ENCODE data around the gene NUDT17. TPM values are rescaled to one million over a fixed set of nuclear protein-coding genes. Genes with fewer than 3 reads are reported as not detected.

Gene NUDT17
- total RNA-seq, 2 experiments from 2014 or later = 2.5 to 2.7 TPM

GRCh38 chr1:145857170-145857569 lies 11.7 kb downstream of the NUDT17 start:
- no peak overlapping the region for H3K4me3 Mint-ChIP-seq
- no peak overlapping the region for H3K27ac Mint-ChIP-seq
- no peak for DNase-seq
- ChIA-PET POLR2A (interaction anchor here (0.9 to 6.1 kb wide), 6 partner anchors 10 to 180 kb away, joined by 3 to 71 read pairs (median 18); partner anchors contain the start of genes ANKRD35 and NUDT17), CTCF (interaction anchor here (1.1 to 11.1 kb wide), 4 partner anchors 10 to 175 kb away, joined by 3 to 182 read pairs (median 8); partner anchors contain the start of gene NUDT17)
- H3K9me3 Mint-ChIP-seq = no peaks in the 10 kb centered on the region
- H3K4me1 Mint-ChIP-seq = peaks cover 16% of the 10 kb centered on the region
- no peaks in the 10 kb centered on the region for H3K27me3 Mint-ChIP-seq
- H3K36me3 Mint-ChIP-seq (ENCODE audit: low read depth) = peaks cover 27% of the 10 kb centered on the region

- Mint-ChIP-seq H3K27me3 (peaks cover 6% of the 10 kb centered on the region), H3K9me3 (no peaks in the 10 kb centered on the region), H3K4me3 (peak overlapping the region; percentile 97), H3K4me1 (peaks cover 16% of the 10 kb centered on the region), H3K36me3 (ENCODE audit: low read depth) (peaks cover 24% of the 10 kb centered on the region), H3K27ac (peak overlapping the region; percentile 76)
- peak; percentile 63 for DNase-seq
- ChIA-PET POLR2A (interaction anchor here (0.8 to 6.1 kb wide), 21 partner anchors 11 to 578 kb away, joined by 3 to 71 read pairs (median 8); partner anchors contain the start of genes ANKRD34A, ANKRD35, LIX1L and NUDT17), CTCF (interaction anchor here (0.8 to 11.1 kb wide), 17 partner anchors 12 to 181 kb away, joined by 3 to 182 read pairs (median 5); partner anchors contain the start of genes ANKRD34A, ANKRD35, NUDT17 and PEX11B)
Observed at GRCh38 chr1:145858238-145858900, 12.9 kb downstream of the NUDT17 start.

GRCh38 chr1:145858901-145859490 lies 13.6 kb downstream of the NUDT17 start, which contains the start of gene PIAS3:
PIAS3 (minus strand) TSS chr1:145859081; CDS start chr1:145858990, 91 bp downstream.
- peaks cover 12% of the 10 kb centered on the region for H3K27me3 Mint-ChIP-seq
- H3K27ac Mint-ChIP-seq = peak within 1 kb of the TSS; percentile 76
- H3K9me3 Mint-ChIP-seq = no peaks in the 10 kb centered on the region
- POLR2A ChIA-PET = interaction anchor here (0.8 to 6.1 kb wide), 25 partner anchors 10 to 578 kb away, joined by 3 to 71 read pairs (median 4); partner anchors contain the start of genes ANKRD34A, ANKRD35, LIX1L and NUDT17
- CTCF ChIA-PET = interaction anchor here (0.8 to 11.1 kb wide), 16 partner anchors 12 to 178 kb away, joined by 3 to 182 read pairs (median 6); partner anchors contain the start of genes ANKRD34A, ANKRD35, NUDT17 and PEX11B
- H3K4me1 Mint-ChIP-seq = peaks cover 16% of the 10 kb centered on the region
- DNase-seq = peak; percentile 90
- peak within 1 kb of the TSS; percentile 97 for H3K4me3 Mint-ChIP-seq
- peaks cover 20% of the 10 kb centered on the region for H3K36me3 Mint-ChIP-seq (ENCODE audit: low read depth)

GRCh38 chr1:145859491-145860023 lies 14.1 kb downstream of the NUDT17 start:
- Mint-ChIP-seq H3K4me3 (peak overlapping the region; percentile 97), H3K9me3 (no peaks in the 10 kb centered on the region), H3K27me3 (peaks cover 17% of the 10 kb centered on the region), H3K4me1 (peaks cover 16% of the 10 kb centered on the region), H3K36me3 (ENCODE audit: low read depth) (peaks cover 17% of the 10 kb centered on the region), H3K27ac (peak overlapping the region; percentile 76)
- peak; percentile 78 for DNase-seq
- ChIA-PET POLR2A (interaction anchor here (0.6 to 6.1 kb wide), 25 partner anchors 10 to 578 kb away, joined by 3 to 71 read pairs (median 4); partner anchors contain the start of genes ANKRD34A, ANKRD35, LIX1L and NUDT17), CTCF (interaction anchor here (1.0 to 11.1 kb wide), 14 partner anchors 13 to 178 kb away, joined by 3 to 182 read pairs (median 6); partner anchors contain the start of genes ANKRD34A, ANKRD35, NUDT17 and PEX11B)

GRCh38 chr1:145863282-145864018 lies 18.0 kb downstream of the NUDT17 start:
- Mint-ChIP-seq H3K4me1 (peaks cover 4% of the 10 kb centered on the region), H3K27me3 (peaks cover 33% of the 10 kb centered on the region), H3K4me3 (no peak overlapping the region), H3K9me3 (no peaks in the 10 kb centered on the region), H3K27ac (no peak overlapping the region), H3K36me3 (ENCODE audit: low read depth) (no peaks in the 10 kb centered on the region)
- no peak for DNase-seq
- ChIA-PET CTCF (interaction anchor here (11.1 kb wide), 1 partner anchor 17 kb away, joined by 182 read pairs; the partner anchor contains the start of gene NUDT17), POLR2A (interaction anchor here (0.8 to 1.3 kb wide), 2 partner anchors 16 to 64 kb away, joined by 3 to 4 read pairs; partner anchors contain the start of gene RBM8A)

GRCh38 chr1:145868232-145868631 lies 22.8 kb downstream of the NUDT17 start:
- Mint-ChIP-seq H3K4me3 (no peak overlapping the region), H3K4me1 (peaks cover 17% of the 10 kb centered on the region), H3K27me3 (peaks cover 48% of the 10 kb centered on the region), H3K9me3 (no peaks in the 10 kb centered on the region), H3K36me3 (ENCODE audit: low read depth) (no peaks in the 10 kb centered on the region), H3K27ac (no peak overlapping the region)
- no peak for DNase-seq
- ChIA-PET CTCF (interaction anchor here (3.1 kb wide), 1 partner anchor 22 kb away, joined by 15 read pairs; the partner anchor contains the start of gene NUDT17), POLR2A (interaction anchor here (1.3 to 1.7 kb wide), 2 partner anchors 23 to 50 kb away, joined by 3 to 5 read pairs; partner anchors contain the start of gene PEX11B)

- Mint-ChIP-seq H3K4me3 (peak overlapping the region; percentile 70), H3K4me1 (peaks cover 19% of the 10 kb centered on the region), H3K27ac (peak overlapping the region; percentile 56), H3K27me3 (peaks cover 48% of the 10 kb centered on the region), H3K36me3 (ENCODE audit: low read depth) (no peaks in the 10 kb centered on the region), H3K9me3 (no peaks in the 10 kb centered on the region)
- peak; percentile 54 for DNase-seq
- ChIA-PET POLR2A (interaction anchor here (0.8 to 3.4 kb wide), 9 partner anchors 11 to 123 kb away, joined by 3 to 21 read pairs (median 6); partner anchors contain the start of genes ANKRD34A, ANKRD35, PEX11B and PIAS3), CTCF (interaction anchor here (0.7 to 2.2 kb wide), 7 partner anchors 10 to 160 kb away, joined by 3 to 14 read pairs (median 5); partner anchors contain the start of genes ANKRD35, NUDT17 and RBM8A)
Observed at GRCh38 chr1:145871994-145872924, 26.8 kb downstream of the NUDT17 start.

- no peak for DNase-seq
- H3K27me3 Mint-ChIP-seq = peaks cover 47% of the 10 kb centered on the region
- peaks cover 24% of the 10 kb centered on the region for H3K4me1 Mint-ChIP-seq
- no peak overlapping the region for H3K4me3 Mint-ChIP-seq
- H3K27ac Mint-ChIP-seq = no peak overlapping the region
- ChIA-PET CTCF (no interaction called here), POLR2A (interaction anchor here (1.1 to 1.6 kb wide), 2 partner anchors 44 to 122 kb away, joined by 3 to 4 read pairs; partner anchors contain the start of genes PEX11B and TXNIP)
- no peaks in the 10 kb centered on the region for H3K36me3 Mint-ChIP-seq (ENCODE audit: low read depth)
- H3K9me3 Mint-ChIP-seq = no peaks in the 10 kb centered on the region
Observed at GRCh38 chr1:145874646-145875045, 29.2 kb downstream of the NUDT17 start.

- no peak for DNase-seq
- H3K9me3 Mint-ChIP-seq = no peaks in the 10 kb centered on the region
- H3K27me3 Mint-ChIP-seq = peaks cover 38% of the 10 kb centered on the region
- H3K4me3 Mint-ChIP-seq = no peak overlapping the region
- H3K36me3 Mint-ChIP-seq (ENCODE audit: low read depth) = no peaks in the 10 kb centered on the region
- H3K4me1 Mint-ChIP-seq = peaks cover 6% of the 10 kb centered on the region
- H3K27ac Mint-ChIP-seq = no peak overlapping the region
- POLR2A ChIA-PET = no interaction called here
- CTCF ChIA-PET = interaction anchor here (10.0 kb wide), 1 partner anchor 32 kb away, joined by 58 read pairs; the partner anchor contains the start of gene NUDT17
Observed at GRCh38 chr1:145877923-145878486, 32.6 kb downstream of the NUDT17 start.

- Mint-ChIP-seq H3K9me3 (no peaks in the 10 kb centered on the region), H3K4me1 (peaks cover 6% of the 10 kb centered on the region), H3K27ac (no peak overlapping the region), H3K36me3 (ENCODE audit: low read depth) (no peaks in the 10 kb centered on the region), H3K27me3 (peaks cover 39% of the 10 kb centered on the region), H3K4me3 (no peak overlapping the region)
- ChIA-PET CTCF (interaction anchor here (2.5 to 10.0 kb wide), 3 partner anchors 13 to 32 kb away, joined by 8 to 58 read pairs (median 12); partner anchors contain the start of genes NUDT17 and PIAS3), POLR2A (interaction anchor here (0.8 to 1.3 kb wide), 2 partner anchors 20 to 32 kb away, joined by 3 read pairs; partner anchors contain the start of gene PIAS3)
- no peak for DNase-seq
Observed at GRCh38 chr1:145878724-145879123, 33.3 kb downstream of the NUDT17 start.

Data from activated CD4-positive, alpha-beta memory T cell treated with anti-CD3 and anti-CD28 coated beads, Interleukin-2, amount 10 ng/mL, durations not matched to agents 7 days and 5 days (primary cell).